ENCODE data around the gene SRC. TPM values are rescaled to one million over a fixed set of nuclear protein-coding genes. Genes with fewer than 3 reads are reported as not detected.

The SRC gene
- total and polyA plus RNA-seq, 7 donors: 0.86 to 3.0 (median 1.3) TPM

DNA sequence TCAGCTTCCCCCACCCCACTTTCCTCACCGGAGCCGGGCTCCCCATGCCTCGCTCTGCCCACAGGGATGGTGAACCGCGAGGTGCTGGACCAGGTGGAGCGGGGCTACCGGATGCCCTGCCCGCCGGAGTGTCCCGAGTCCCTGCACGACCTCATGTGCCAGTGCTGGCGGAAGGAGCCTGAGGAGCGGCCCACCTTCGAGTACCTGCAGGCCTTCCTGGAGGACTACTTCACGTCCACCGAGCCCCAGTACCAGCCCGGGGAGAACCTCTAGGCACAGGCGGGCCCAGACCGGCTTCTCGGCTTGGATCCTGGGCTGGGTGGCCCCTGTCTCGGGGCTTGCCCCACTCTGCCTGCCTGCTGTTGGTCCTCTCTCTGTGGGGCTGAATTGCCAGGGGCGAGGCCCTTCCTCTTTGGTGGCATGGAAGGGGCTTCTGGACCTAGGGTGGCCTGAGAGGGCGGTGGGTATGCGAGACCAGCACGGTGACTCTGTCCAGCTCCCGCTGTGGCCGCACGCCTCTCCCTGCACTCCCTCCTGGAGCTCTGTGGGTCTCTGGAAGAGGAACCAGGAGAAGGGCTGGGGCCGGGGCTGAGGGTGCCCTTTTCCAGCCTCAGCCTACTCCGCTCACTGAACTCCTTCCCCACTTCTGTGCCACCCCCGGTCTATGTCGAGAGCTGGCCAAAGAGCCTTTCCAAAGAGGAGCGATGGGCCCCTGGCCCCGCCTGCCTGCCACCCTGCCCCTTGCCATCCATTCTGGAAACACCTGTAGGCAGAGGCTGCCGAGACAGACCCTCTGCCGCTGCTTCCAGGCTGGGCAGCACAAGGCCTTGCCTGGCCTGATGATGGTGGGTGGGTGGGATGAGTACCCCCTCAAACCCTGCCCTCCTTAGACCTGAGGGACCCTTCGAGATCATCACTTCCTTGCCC lies 57.4 kb downstream of the SRC start:
- H3K36me3 ChIP-seq (ENCODE audit: insufficient read depth in 1 of 2, low read depth in 1 of 2): no peaks in the 10 kb centered on the region
- H3K9me3 ChIP-seq: no peaks in the 10 kb centered on the region
- no peak for ATAC-seq
- no peak overlapping the region for H3K27ac ChIP-seq
- WGBS, 3 donors: 90 to 93% (median 92%) methylated on average over 37 of the region's 37 CpGs
- no peak overlapping the region for H3K4me3 ChIP-seq
- H3K27me3 ChIP-seq (ENCODE audit: insufficient read depth in 3 of 3, low read length in 2 of 3): peaks cover 0 to 13% (median 5%) of the 10 kb centered on the region in 3 donors
- intact Hi-C loops (cut with DNase I): loop anchor here in 1 of 2 donors (10.0 kb wide), 1 partner anchor 1951 kb away; no protein-coding TSS in a partner anchor
- DNase-seq: no peak
- no peaks in the 10 kb centered on the region for H3K4me1 ChIP-seq
- TF ChIP-seq CTCF (IDR thresholded peaks at IDR 0.05): no peak

DNA sequence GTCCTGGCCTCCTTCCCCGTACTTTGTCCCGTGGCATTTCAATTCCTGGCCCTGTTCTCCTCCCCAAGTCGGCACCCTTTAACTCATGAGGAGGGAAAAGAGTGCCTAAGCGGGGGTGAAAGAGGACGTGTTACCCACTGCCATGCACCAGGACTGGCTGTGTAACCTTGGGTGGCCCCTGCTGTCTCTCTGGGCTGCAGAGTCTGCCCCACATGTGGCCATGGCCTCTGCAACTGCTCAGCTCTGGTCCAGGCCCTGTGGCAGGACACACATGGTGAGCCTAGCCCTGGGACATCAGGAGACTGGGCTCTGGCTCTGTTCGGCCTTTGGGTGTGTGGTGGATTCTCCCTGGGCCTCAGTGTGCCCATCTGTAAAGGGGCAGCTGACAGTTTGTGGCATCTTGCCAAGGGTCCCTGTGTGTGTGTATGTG lies 58.5 kb downstream of the SRC start:
- DNase-seq: no peak
- intact Hi-C loops (cut with DNase I): loop anchor here in 1 of 2 donors (10.0 kb wide), 1 partner anchor 1950 kb away; no protein-coding TSS in a partner anchor
- TF ChIP-seq CTCF (IDR thresholded peaks at IDR 0.05): no peak
- Histone ChIP-seq H3K27ac (no peak overlapping the region), H3K36me3 (ENCODE audit: insufficient read depth in 1 of 2, low read depth in 1 of 2) (no peaks in the 10 kb centered on the region), H3K9me3 (no peaks in the 10 kb centered on the region), H3K4me1 (no peaks in the 10 kb centered on the region), H3K4me3 (no peak overlapping the region), H3K27me3 (ENCODE audit: insufficient read depth in 3 of 3, low read length in 2 of 3) (peaks cover 0 to 22% (median 5%) of the 10 kb centered on the region in 3 donors)
- ATAC-seq: no peak
- 71 to 83% (median 75%) methylated on average over 6 of the region's 6 CpGs for WGBS, 3 donors

GRCh38 chr20:37405351-37405897 lies 59.5 kb downstream of the SRC start:
- Histone ChIP-seq H3K4me1 (no peaks in the 10 kb centered on the region), H3K9me3 (no peaks in the 10 kb centered on the region), H3K27ac (no peak overlapping the region), H3K4me3 (no peak overlapping the region), H3K36me3 (ENCODE audit: insufficient read depth in 1 of 2, low read depth in 1 of 2) (no peaks in the 10 kb centered on the region), H3K27me3 (ENCODE audit: insufficient read depth in 3 of 3, low read length in 2 of 3) (peaks cover 0 to 32% (median 5%) of the 10 kb centered on the region in 3 donors)
- 75 to 79% (median 78%) methylated on average over 11 of the region's 11 CpGs for WGBS, 3 donors
- intact Hi-C loops (cut with DNase I): loop anchor here in 1 of 2 donors (10.0 kb wide), 1 partner anchor 1949 kb away; no protein-coding TSS in a partner anchor
- ATAC-seq (no peak), DNase-seq (no peak)
- no peak for TF ChIP-seq CTCF (IDR thresholded peaks at IDR 0.05)

GRCh38 chr20:37406010-37406998 lies 60.4 kb downstream of the SRC start:
- Histone ChIP-seq H3K4me3 (peak overlapping the region; percentile 57), H3K4me1 (no peaks in the 10 kb centered on the region), H3K27ac (no peak overlapping the region), H3K36me3 (ENCODE audit: insufficient read depth in 1 of 2, low read depth in 1 of 2) (no peaks in the 10 kb centered on the region), H3K9me3 (no peaks in the 10 kb centered on the region), H3K27me3 (ENCODE audit: insufficient read depth in 3 of 3, low read length in 2 of 3) (peaks cover 0 to 36% (median 9%) of the 10 kb centered on the region in 3 donors)
- no peak for TF ChIP-seq CTCF (IDR thresholded peaks at IDR 0.05)
- ATAC-seq (peak; percentile 59 to 81 (median 70)), DNase-seq (peak in 1 of 2 donors; percentile 52)
- 14 to 22% (median 15%) methylated on average over 26 to 49 of the region's 49 CpGs for WGBS, 3 donors
- intact Hi-C loops (cut with DNase I): loop anchor here in 1 of 2 donors (10.0 kb wide), 1 partner anchor 1948 kb away; no protein-coding TSS in a partner anchor

Data from psoas muscle (tissue), 8 donors.